OCI-LY7 (cell line): Measurements from ENCODE around the gene PDE4A. TPM values are rescaled to one million over a fixed set of nuclear protein-coding genes. Genes with fewer than 3 reads are reported as not detected.
A peak's percentile ranks its signal among the peaks of the same experiment; 100 is the strongest.

Experiments
- BruUV-seq: library from RNA; stranded (reverse); fragments of 400-500 nt; replicated peaks from 2 replicates; lab custom pipeline; 2021; lab: Mats Ljungman, UMichigan
- CTCF ChIA-PET: fragments of 300-600 bp; sonication (Branson Sonifier 250); formaldehyde crosslinking; loops from one replicate; lab custom pipeline; 2022; ENCODE audit warnings: antibody characterized with exemption; ENCODE audit not compliant: unreplicated experiment; lab: Charles Lee
- POLR2A ChIA-PET: fragments of 300-600 bp; sonication (Branson Sonifier 250); formaldehyde crosslinking; loops from one replicate; lab custom pipeline; 2022; ENCODE audit warnings: antibody characterized with exemption; lab: Charles Lee
- DNase-seq: peaks from one replicate; pipeline ENCODE4 v3.0.0-alpha.2; 2015; ENCODE audit warnings: low spot score
- H2AFZ ChIP-seq: fragments of 200-600 bp; sonication (generic), shearing (Covaris generic); 2 replicates; pipeline ENCODE4 v1.6.1; 2014; ENCODE audit warnings: mild to moderate bottlenecking, antibody characterized with exemption, low read length, moderate library complexity
- H3K27ac ChIP-seq: fragments of 200-600 bp; sonication (generic); 2 replicates; pipeline ENCODE4 v1.5.1; 2014; ENCODE audit warnings: mixed run types, low read depth, mild to moderate bottlenecking, moderate library complexity, low read length, inconsistent platforms; ENCODE audit not compliant: poor library complexity, severe bottlenecking
- H3K36me3 ChIP-seq: fragments of 200-600 bp; sonication (generic); 2 replicates; pipeline ENCODE4 v1.6.1; 2014; ENCODE audit warnings: mild to moderate bottlenecking, antibody characterized with exemption, low read length, moderate library complexity, mixed read lengths; ENCODE audit not compliant: insufficient read depth
- H3K4me1 ChIP-seq: fragments of 200-600 bp; sonication (generic); 2 replicates; pipeline ENCODE4 v1.5.1; 2014; ENCODE audit warnings: mild to moderate bottlenecking, low read length; ENCODE audit not compliant: insufficient read depth, poor library complexity, severe bottlenecking
- H3K4me2 ChIP-seq: fragments of 200-600 bp; sonication (generic); 2 replicates; pipeline ENCODE4 v1.6.1; 2014; ENCODE audit warnings: mild to moderate bottlenecking, low read length
- H3K4me3 ChIP-seq: fragments of 200-600 bp; sonication (generic); 2 replicates; pipeline ENCODE4 v1.5.1; 2014; ENCODE audit warnings: mild to moderate bottlenecking, low read depth, low read length; ENCODE audit not compliant: poor library complexity, severe bottlenecking
- H3K79me2 ChIP-seq: fragments of 200-600 bp; sonication (generic); 2 replicates; pipeline ENCODE4 v1.6.1; 2016; ENCODE audit warnings: low read depth, mild to moderate bottlenecking, low read length, moderate library complexity, mixed read lengths; ENCODE audit not compliant: insufficient read depth
- H3K9me2 ChIP-seq: fragments of 200-600 bp; sonication (generic); 2 replicates; pipeline ENCODE4 v1.6.1; 2016; ENCODE audit warnings: mild to moderate bottlenecking, low read length, mixed read lengths; ENCODE audit not compliant: insufficient read depth
- H3K9me3 ChIP-seq: fragments of 200-600 bp; sonication (generic); 2 replicates; pipeline ENCODE4 v1.6.1; 2014; ENCODE audit warnings: mild to moderate bottlenecking, mixed run types, low read length, mixed read lengths
- H4K20me1 ChIP-seq: fragments of 200-600 bp; sonication (generic); 2 replicates; pipeline ENCODE4 v1.6.1; 2014; ENCODE audit warnings: mild to moderate bottlenecking, antibody characterized with exemption, low read length, moderate library complexity, mixed read lengths; ENCODE audit not compliant: insufficient read depth
- EZH2phosphoT487 ChIP-seq: fragments of 200-600 bp; sonication (generic); IDR thresholded peaks from 2 replicates; pipeline ENCODE4 v1.6.1; 2018; ENCODE audit warnings: low read depth, borderline replicate concordance, mild to moderate bottlenecking, mixed run types, antibody characterized with exemption, low read length, moderate library complexity, mixed read lengths
- intact Hi-C: fragments of 100-400 bp; cut with micrococcal nuclease; formaldehyde crosslinking; loops from one replicate; pipeline ENCODE4 v1.10.0; 2022; ENCODE audit not compliant: unreplicated experiment
- total RNA-seq, 2 experiments: library from RNA; depleted of rRNA in 1 of 2; stranded (reverse); fragments of >200 nt in 1 of 2; shearing (Covaris generic) in 1 of 2; gene quantifications; 2 replicates each; pipeline ENCODE4 v1.2.3, GENCODE V29; 2014 to 2022
- TF ChIP-seq, protein P1 (sequence below): fragments of 200-600 bp; sonication (generic); conservative IDR thresholded peaks from 2 replicates; pipeline ENCODE4 v1.5.1; 2014; ENCODE audit warnings: mild to moderate bottlenecking, antibody characterized with exemption, low read length, moderate library complexity, mixed read lengths

PDE4A gene
- total RNA-seq, 2 experiments from 2014 or later = 16.4 to 45.1 TPM

DNA sequence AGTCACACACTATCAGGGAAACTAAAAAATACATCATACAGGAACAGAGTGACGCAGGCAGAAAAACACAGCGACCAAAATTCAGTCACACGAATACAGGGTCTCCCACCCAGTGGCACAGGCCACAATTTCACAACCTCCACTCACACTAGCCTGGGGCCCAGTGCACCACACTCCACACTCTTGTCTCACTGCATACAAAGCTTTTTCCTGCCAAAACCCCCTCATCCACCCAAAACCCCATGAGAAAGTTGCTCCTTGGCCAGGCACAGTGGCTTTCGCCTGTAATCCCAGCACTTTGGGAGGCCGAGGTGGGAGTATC lies 95.7 kb downstream of the PDE4A start:
- H3K4me1 ChIP-seq = peaks cover 13% of the 10 kb centered on the region
- no peak overlapping the region for H3K4me2 ChIP-seq

DNA sequence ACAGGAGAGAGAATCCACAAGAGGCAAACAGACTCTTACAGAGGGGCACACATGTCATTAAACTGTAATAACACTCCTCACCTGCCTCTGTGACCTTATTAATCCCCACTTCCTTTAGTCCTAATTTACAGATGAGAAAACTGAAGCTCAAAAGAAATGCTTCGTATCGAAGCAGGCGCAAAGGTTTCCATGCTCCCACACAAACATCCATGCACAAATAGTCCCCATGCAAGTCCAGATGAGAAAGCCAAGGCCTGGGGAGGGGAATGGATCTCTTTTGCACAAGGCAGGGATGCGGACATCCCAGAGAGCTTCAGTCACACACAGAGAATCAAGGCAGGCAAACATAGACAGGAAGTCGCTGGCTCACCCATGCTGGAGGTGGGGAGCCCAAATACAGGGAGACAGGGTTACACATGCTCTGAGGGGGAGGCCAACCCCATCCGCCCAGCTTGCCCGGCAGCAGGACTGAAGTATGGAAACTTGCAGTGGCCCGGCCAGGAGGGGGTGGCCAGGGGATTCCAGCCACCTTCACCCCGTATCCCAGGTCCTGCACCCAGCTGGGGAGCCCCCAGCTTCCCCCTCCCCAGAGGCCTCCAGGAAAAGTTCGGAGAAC lies 96.4 kb downstream of the PDE4A start:
- no peak for DNase-seq
- Histone ChIP-seq H3K79me2 (no peaks in the 10 kb centered on the region), H3K4me2 (no peak overlapping the region), H3K9me2 (no peaks in the 10 kb centered on the region), H3K9me3 (no peaks in the 10 kb centered on the region), H4K20me1 (no peaks in the 10 kb centered on the region), H3K36me3 (no peaks in the 10 kb centered on the region), H2AFZ (no peak overlapping the region), H3K4me3 (no peak overlapping the region), H3K27ac (no peak overlapping the region), H3K4me1 (peaks cover 13% of the 10 kb centered on the region)
- TF ChIP-seq EZH2phosphoT487 = no peak
- TF ChIP-seq, protein P1, sequence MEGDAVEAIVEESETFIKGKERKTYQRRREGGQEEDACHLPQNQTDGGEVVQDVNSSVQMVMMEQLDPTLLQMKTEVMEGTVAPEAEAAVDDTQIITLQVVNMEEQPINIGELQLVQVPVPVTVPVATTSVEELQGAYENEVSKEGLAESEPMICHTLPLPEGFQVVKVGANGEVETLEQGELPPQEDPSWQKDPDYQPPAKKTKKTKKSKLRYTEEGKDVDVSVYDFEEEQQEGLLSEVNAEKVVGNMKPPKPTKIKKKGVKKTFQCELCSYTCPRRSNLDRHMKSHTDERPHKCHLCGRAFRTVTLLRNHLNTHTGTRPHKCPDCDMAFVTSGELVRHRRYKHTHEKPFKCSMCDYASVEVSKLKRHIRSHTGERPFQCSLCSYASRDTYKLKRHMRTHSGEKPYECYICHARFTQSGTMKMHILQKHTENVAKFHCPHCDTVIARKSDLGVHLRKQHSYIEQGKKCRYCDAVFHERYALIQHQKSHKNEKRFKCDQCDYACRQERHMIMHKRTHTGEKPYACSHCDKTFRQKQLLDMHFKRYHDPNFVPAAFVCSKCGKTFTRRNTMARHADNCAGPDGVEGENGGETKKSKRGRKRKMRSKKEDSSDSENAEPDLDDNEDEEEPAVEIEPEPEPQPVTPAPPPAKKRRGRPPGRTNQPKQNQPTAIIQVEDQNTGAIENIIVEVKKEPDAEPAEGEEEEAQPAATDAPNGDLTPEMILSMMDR = no peak
- intact Hi-C loops = no loop called here
- CTCF ChIA-PET = no interaction called here
- no TSS peak for BruUV-seq
- POLR2A ChIA-PET = no interaction called here

More for the DNA sequence above, 95.7 kb downstream of the PDE4A start:
- no peaks in the 10 kb centered on the region for H3K79me2 ChIP-seq
- intact Hi-C loops = no loop called here
- no peak overlapping the region for H3K27ac ChIP-seq
- TF ChIP-seq, protein P1 = no peak
- no peak for TF ChIP-seq EZH2phosphoT487
- H3K36me3 ChIP-seq = no peaks in the 10 kb centered on the region
- no TSS peak for BruUV-seq
- no peak overlapping the region for H2AFZ ChIP-seq
- H3K4me3 ChIP-seq = no peak overlapping the region
- no peaks in the 10 kb centered on the region for H4K20me1 ChIP-seq
- DNase-seq = no peak
- ChIA-PET CTCF (no interaction called here), POLR2A (no interaction called here)
- no peaks in the 10 kb centered on the region for H3K9me2 ChIP-seq
- H3K9me3 ChIP-seq = no peaks in the 10 kb centered on the region

DNA sequence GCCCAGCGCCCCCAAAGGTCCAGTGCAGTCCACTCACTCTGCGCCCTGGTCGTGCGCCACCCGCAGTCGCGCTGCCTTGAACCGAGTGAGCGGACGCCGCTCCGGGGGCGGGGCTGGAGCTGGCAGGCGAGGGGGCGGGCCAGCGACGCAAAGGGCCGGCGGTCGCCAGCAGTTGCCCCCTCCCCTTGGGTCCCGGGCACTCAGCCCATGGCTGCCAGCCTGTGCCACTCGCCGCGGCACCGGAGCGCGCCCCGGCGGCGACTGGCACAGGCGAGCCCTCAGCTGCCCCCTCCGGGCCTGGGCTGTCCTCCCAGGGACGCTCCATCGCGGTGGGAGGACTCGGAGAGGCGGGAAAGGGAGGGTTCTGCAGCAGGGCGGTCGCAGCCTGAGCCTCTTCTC lies 97.0 kb downstream of the PDE4A start, which contains the start of gene S1PR5:
Gene S1PR5, minus strand, starts transcription at position 87 of the 399 bp plus-strand sequence. CDS start 2,436 bp downstream, outside the sequence.
- no peak within 1 kb of the TSS for H3K27ac ChIP-seq
- peak within 1 kb of the TSS; percentile 42 for H3K4me2 ChIP-seq
- H2AFZ ChIP-seq = peak within 1 kb of the TSS; percentile 25; the same call in 1 of the 2 replicates
- CTCF ChIA-PET = no interaction called here
- intact Hi-C loops = no loop called here
- POLR2A ChIA-PET = no interaction called here
- H3K9me2 ChIP-seq = no peaks in the 10 kb centered on the region
- H3K4me3 ChIP-seq = peak within 1 kb of the TSS; percentile 6
- no peak for TF ChIP-seq EZH2phosphoT487
- TF ChIP-seq, protein P1 = no peak
- no peaks in the 10 kb centered on the region for H3K36me3 ChIP-seq
- peaks cover 13% of the 10 kb centered on the region for H3K4me1 ChIP-seq
- no peaks in the 10 kb centered on the region for H4K20me1 ChIP-seq
- no TSS peak for BruUV-seq
- no peaks in the 10 kb centered on the region for H3K9me3 ChIP-seq
- H3K79me2 ChIP-seq = no peaks in the 10 kb centered on the region
- DNase-seq = no peak
